Muscle layer of duodenum (tissue), 2 donors: ENCODE results near the gene GPR183.

Experiments used
- H3K27ac ChIP-seq: one replicate; pipeline ENCODE4 v1.7.0; 2013; ENCODE audit warnings: mild to moderate bottlenecking, low read length
- H3K27me3 ChIP-seq: one replicate; pipeline ENCODE4 v1.7.0; 2013; ENCODE audit warnings: low read depth, mild to moderate bottlenecking, control low read depth, low read length
- H3K36me3 ChIP-seq, 2 donors: one replicate each; pipeline ENCODE4 v1.7.0; 2013; ENCODE audit warnings: low read length in 2 of 2, control low read depth in 1 of 2, mild to moderate bottlenecking in 1 of 2; ENCODE audit not compliant: insufficient read depth in 2 of 2, control insufficient read depth in 1 of 2
- H3K4me1 ChIP-seq, 2 donors: one replicate each; pipeline ENCODE4 v1.7.0; 2013; ENCODE audit warnings: low read length in 2 of 2, mild to moderate bottlenecking in 2 of 2, control low read depth in 1 of 2, moderate library complexity in 1 of 2; ENCODE audit not compliant: insufficient read depth in 2 of 2, control insufficient read depth in 1 of 2
- H3K4me3 ChIP-seq, 2 donors: one replicate each; pipeline ENCODE4 v1.7.0; 2013; ENCODE audit warnings: low read length in 2 of 2, low read depth in 1 of 2, mild to moderate bottlenecking in 1 of 2
- H3K9me3 ChIP-seq, 2 donors: one replicate each; pipeline ENCODE4 v1.7.0; 2013; ENCODE audit warnings: low read length in 2 of 2, control low read depth in 1 of 2, mild to moderate bottlenecking in 1 of 2; ENCODE audit not compliant: control insufficient read depth in 1 of 2
- donor health status: healthy.

GPR183 gene

GRCh38 chr13:99299920-99300341 lies 7.3 kb downstream of the GPR183 start:
- H3K4me3 ChIP-seq: no peak overlapping the region
- H3K27ac ChIP-seq: no peak overlapping the region

GRCh38 chr13:99299256-99299919 lies 7.8 kb downstream of the GPR183 start:
- H3K27ac ChIP-seq: no peak overlapping the region
- H3K27me3 ChIP-seq: no peaks in the 10 kb centered on the region
- no peaks in the 10 kb centered on the region for H3K9me3 ChIP-seq
- H3K4me3 ChIP-seq: no peak overlapping the region
- H3K36me3 ChIP-seq: peaks cover 7 to 11% of the 10 kb centered on the region in 2 donors
- H3K4me1 ChIP-seq: peaks cover 8 to 11% of the 10 kb centered on the region in 2 donors

More at GRCh38 chr13:99299920-99300341, 7.3 kb downstream of the GPR183 start:
- Histone ChIP-seq H3K36me3 (peaks cover 7 to 10% of the 10 kb centered on the region in 2 donors), H3K4me1 (peaks cover 7 to 8% of the 10 kb centered on the region in 2 donors), H3K9me3 (no peaks in the 10 kb centered on the region), H3K27me3 (no peaks in the 10 kb centered on the region)

- H3K4me1 ChIP-seq: peaks cover 8 to 11% of the 10 kb centered on the region in 2 donors
- H3K4me3 ChIP-seq: no peak overlapping the region
- no peaks in the 10 kb centered on the region for H3K27me3 ChIP-seq
- H3K9me3 ChIP-seq: no peaks in the 10 kb centered on the region
- no peak overlapping the region for H3K27ac ChIP-seq
- H3K36me3 ChIP-seq: peaks cover 11 to 12% of the 10 kb centered on the region in 2 donors
Observed at GRCh38 chr13:99298056-99298455, 9.1 kb downstream of the GPR183 start.

GRCh38 chr13:99297331-99297730 lies 9.9 kb downstream of the GPR183 start:
- H3K27me3 ChIP-seq: no peaks in the 10 kb centered on the region
- no peak overlapping the region for H3K27ac ChIP-seq
- peaks cover 11 to 16% of the 10 kb centered on the region in 2 donors for H3K36me3 ChIP-seq
- no peak overlapping the region for H3K4me3 ChIP-seq
- peaks cover 8 to 11% of the 10 kb centered on the region in 2 donors for H3K4me1 ChIP-seq
- no peaks in the 10 kb centered on the region for H3K9me3 ChIP-seq

- Histone ChIP-seq H3K9me3 (no peaks in the 10 kb centered on the region), H3K27me3 (no peaks in the 10 kb centered on the region), H3K4me1 (peaks cover 8 to 11% of the 10 kb centered on the region in 2 donors), H3K4me3 (no peak overlapping the region), H3K36me3 (peaks cover 11 to 16% of the 10 kb centered on the region in 2 donors), H3K27ac (peak overlapping the region; percentile 7)
Observed at GRCh38 chr13:99296398-99296797, 10.8 kb downstream of the GPR183 start.

DNA sequence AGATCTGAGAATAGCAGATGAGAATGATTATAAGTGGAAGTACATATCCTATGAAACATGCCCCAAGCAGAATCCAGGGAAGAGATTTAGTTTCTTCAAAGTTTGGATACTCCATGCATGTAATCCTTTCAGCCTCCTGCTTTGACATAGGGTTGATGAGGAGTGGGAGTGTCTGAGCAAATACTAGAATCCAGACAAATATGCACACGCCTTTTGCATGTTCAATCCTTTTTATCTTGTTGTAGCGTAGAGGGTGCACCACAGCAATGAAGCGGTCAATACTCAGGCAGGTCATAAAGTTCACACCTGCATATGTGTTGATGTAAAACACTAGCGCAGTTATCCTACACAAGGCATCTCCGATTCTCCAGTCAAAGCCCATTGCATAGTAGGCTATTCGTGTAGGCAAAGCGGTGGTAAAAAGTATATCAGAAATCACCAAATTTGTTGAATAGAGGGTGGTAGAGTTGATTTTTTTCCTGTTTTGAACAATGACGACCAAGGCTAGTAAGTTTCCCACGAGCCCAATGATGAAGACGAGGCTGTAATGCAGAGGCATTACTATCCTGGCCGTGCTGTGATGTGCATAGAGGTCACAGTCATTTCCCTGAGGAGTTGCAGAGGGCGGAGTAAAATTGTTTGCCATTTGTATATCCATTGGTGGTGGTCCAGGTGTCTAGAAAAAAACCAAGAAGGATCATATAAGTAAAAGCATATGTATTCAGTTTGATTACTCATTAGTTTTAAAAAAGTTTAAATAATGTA lies 11.5 kb downstream of the GPR183 start:
- H3K9me3 ChIP-seq: no peaks in the 10 kb centered on the region
- H3K4me1 ChIP-seq: peaks cover 8 to 11% of the 10 kb centered on the region in 2 donors
- peak overlapping the region in 1 of 2 donors; percentile 1 for H3K4me3 ChIP-seq
- no peaks in the 10 kb centered on the region for H3K27me3 ChIP-seq
- H3K36me3 ChIP-seq: peaks cover 11 to 16% of the 10 kb centered on the region in 2 donors
- no peak overlapping the region for H3K27ac ChIP-seq

- Histone ChIP-seq H3K36me3 (peaks cover 11 to 16% of the 10 kb centered on the region in 2 donors), H3K9me3 (no peaks in the 10 kb centered on the region), H3K4me1 (peaks cover 8 to 11% of the 10 kb centered on the region in 2 donors), H3K27ac (no peak overlapping the region), H3K4me3 (no peak overlapping the region), H3K27me3 (no peaks in the 10 kb centered on the region)
Observed at GRCh38 chr13:99294958-99295357, 12.2 kb downstream of the GPR183 start.

- no peaks in the 10 kb centered on the region for H3K9me3 ChIP-seq
- no peaks in the 10 kb centered on the region for H3K27me3 ChIP-seq
- peaks cover 11 to 16% of the 10 kb centered on the region in 2 donors for H3K36me3 ChIP-seq
- H3K4me3 ChIP-seq: no peak overlapping the region
- peaks cover 8 to 11% of the 10 kb centered on the region in 2 donors for H3K4me1 ChIP-seq
- no peak overlapping the region for H3K27ac ChIP-seq
Observed at GRCh38 chr13:99294198-99294597, 13.0 kb downstream of the GPR183 start.

GRCh38 chr13:99293178-99293577 lies 14.0 kb downstream of the GPR183 start:
- H3K4me3 ChIP-seq: no peak overlapping the region
- peaks cover 11 to 16% of the 10 kb centered on the region in 2 donors for H3K36me3 ChIP-seq
- H3K9me3 ChIP-seq: no peaks in the 10 kb centered on the region
- H3K4me1 ChIP-seq: peaks cover 8 to 11% of the 10 kb centered on the region in 2 donors
- H3K27ac ChIP-seq: no peak overlapping the region
- no peaks in the 10 kb centered on the region for H3K27me3 ChIP-seq

DNA sequence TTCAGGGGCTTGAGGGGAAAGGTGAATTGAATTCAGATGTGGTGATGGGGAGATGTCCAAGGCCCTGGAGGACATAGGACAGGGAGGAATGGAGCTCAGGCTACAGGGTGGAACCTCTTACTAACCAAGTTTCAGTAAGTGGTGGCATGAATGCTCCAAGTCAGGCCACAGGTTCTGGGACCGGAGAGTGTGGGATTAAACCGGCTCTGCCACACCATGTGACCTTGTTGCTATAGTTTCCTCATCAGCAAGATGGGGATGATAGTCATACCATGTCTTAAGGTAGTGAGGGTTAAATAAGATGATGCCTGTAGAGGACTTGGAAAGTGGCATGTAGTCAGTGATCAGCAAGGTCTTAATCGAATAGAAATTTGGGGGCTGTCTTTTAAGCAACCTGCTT lies 16.3 kb downstream of the GPR183 start:
- Histone ChIP-seq H3K9me3 (no peaks in the 10 kb centered on the region), H3K4me1 (peaks cover 8 to 15% of the 10 kb centered on the region in 2 donors), H3K4me3 (no peak overlapping the region), H3K36me3 (peaks cover 11 to 16% of the 10 kb centered on the region in 2 donors), H3K27ac (no peak overlapping the region), H3K27me3 (no peaks in the 10 kb centered on the region)

DNA sequence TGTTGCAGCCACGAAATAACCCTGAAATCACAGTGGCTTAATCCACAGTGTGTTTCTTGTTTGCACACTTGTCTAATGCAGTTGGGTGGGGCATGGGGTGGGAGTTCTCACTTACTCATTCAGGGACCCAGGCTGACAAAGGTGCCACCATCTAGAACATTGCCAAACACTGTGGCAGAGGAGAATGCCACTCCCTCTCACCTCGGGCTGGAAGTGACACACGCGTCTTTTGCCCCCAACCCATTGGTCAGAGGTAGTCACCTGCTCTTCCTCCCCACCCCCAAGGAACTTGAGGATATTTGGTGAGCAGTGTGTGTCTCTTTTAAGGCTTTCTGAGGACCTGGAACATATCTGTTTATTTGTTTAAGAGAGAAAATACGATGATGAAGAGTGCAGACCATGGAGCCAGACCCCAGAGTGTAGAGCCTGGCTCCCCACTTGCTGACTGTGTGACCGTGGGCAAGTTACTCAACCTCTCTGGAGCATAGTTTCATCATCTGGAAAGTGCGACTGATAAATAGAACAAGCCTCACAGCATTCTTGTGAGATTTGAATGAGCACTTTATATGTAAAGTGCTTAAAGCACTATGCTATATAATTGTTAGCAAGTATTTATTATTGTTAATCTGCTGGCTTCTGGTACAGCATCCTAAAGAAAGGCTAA lies 17.4 kb downstream of the GPR183 start:
- H3K27ac ChIP-seq: no peak overlapping the region
- H3K36me3 ChIP-seq: peaks cover under 1 to 8% of the 10 kb centered on the region in 2 donors
- H3K4me1 ChIP-seq: peaks cover 0 to 6% of the 10 kb centered on the region in 2 donors

More for the DNA sequence above, 17.4 kb downstream of the GPR183 start:
- Histone ChIP-seq H3K27me3 (no peaks in the 10 kb centered on the region), H3K9me3 (no peaks in the 10 kb centered on the region), H3K4me3 (no peak overlapping the region)
